Embryonic facial prominence (tissue), 1 donor: Measurements from ENCODE around the gene CYB5R4.

ENCODE experiments used
- DNase-seq: peaks from one replicate; pipeline ENCODE4 v3.0.0-alpha.2; 2016; ENCODE audit errors: extremely low spot score

The CYB5R4 gene, protein sequence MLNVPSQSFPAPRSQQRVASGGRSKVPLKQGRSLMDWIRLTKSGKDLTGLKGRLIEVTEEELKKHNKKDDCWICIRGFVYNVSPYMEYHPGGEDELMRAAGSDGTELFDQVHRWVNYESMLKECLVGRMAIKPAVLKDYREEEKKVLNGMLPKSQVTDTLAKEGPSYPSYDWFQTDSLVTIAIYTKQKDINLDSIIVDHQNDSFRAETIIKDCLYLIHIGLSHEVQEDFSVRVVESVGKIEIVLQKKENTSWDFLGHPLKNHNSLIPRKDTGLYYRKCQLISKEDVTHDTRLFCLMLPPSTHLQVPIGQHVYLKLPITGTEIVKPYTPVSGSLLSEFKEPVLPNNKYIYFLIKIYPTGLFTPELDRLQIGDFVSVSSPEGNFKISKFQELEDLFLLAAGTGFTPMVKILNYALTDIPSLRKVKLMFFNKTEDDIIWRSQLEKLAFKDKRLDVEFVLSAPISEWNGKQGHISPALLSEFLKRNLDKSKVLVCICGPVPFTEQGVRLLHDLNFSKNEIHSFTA

DNA sequence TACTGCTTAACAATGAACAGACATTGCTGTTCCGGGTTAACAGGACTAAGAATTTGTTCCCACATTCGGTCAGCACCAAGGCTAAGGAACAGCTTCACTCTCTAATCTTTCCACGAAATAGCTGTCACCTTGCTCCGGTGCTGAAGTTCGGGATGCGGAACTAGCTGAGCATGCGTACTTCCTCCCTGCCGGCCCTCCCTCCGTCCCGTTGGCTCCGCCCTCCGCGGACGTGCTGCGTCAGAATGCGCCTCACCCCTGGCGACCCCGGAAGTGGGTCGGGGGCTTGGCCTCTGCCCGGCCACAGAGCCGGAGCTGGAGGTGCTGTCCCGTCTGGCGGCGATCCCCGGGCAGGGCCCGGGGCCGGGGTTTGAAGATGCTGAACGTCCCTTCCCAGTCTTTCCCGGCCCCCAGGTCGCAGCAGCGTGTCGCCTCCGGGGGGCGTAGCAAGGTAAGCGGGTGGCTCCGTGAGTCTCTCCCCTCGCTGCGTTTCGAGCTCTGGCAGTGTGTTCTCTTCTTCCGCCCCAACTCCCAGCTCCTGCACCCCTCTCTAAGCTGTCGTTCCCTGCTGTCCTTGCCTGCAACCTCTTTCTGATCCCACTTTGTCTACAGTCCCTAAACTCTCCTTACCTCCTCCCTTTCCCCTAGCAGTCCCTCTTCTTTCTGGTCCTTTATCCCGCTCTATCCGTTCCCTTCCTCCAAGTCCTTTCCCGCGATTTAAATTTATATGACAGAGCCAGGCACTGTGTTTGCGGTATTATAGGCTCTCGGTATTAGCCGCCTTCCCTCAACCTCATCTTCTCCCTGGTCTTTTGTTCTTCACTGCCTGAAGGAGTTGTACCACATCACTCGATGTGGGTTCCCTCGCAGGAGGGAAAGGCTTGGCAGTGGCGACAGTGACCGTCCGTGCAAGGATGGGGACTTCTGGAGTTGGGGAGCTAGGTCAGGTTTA is at the start of gene CYB5R4:
Gene CYB5R4, plus strand, starts transcription at position 280 of the 949 bp plus-strand sequence. Its CDS starts 94 bp downstream, at position 374.
- DNase-seq = peak; percentile 89

DNA sequence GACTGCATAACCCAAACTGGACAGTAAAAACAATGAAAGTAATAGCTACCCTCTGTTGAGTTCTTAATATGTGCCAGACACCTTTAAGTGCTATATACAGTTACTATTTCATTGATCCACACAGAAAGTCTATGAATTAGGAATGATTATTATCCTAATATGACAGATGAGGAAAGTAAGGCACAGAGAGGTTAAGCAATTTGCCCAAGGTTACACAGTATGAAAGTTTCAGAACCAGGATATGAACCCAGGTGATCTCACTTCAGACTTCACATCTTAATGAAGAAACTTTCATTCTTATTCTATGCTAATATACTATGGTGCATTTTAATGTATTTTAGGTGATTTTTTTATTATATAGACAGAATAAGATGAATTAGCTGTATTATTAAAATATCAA is 46.9 kb upstream of the CYB5R4 start:
- no peak for DNase-seq

DNA sequence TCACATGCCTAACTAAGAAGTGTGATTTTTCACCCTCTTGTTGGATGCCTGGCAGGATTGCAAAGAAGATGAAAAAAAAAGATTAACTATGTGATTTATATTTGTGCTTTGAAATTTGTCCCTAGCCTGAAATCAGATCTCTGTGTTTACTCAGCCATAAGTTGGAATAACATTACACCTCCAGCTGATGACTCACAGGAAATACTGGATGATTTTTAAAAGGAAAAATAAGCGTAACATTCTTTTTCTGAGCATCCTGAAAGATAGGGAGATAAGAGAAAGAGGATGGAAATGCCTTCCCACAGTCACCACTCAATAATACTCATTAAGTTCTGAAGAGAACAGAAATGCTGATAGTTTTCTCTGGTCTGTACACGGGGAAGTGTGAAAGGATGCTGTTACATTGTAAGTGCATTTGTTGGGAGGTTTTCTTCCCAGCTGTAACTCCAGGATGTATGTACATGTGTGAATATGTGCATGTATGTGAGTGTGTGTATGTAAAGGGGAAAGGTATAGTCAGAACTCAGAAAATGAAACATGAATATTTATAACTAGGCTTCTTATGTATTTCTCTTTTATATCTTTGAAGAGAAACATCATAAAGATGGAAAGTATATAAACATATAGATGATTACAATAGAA is 43.7 kb upstream of the CYB5R4 start:
- DNase-seq = no peak

DNA sequence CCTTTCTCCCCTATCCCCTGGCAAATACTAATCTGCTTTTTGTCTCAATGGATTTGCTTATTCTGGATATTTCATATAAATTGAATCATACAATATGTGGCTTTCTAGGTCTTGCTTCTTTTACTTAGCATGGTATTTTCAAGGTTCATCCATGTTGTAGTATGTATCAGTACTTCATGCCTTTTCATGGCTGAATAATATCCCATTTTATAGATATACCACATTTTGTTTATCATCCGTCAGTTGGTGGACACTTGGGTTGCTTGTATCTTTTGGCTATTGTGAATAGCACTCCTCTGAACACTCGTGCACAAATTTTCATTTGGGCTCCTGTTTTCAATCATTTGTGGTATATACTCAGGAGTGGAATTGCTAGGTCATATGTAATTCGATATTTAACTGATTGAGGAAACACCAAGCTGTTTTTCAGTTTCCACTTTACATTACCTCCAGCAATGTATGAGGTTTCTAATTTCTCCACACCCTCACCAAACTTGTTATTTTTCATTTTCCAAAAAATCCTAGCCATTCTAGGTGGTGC is 36.8 kb upstream of the CYB5R4 start:
- DNase-seq = no peak

DNA sequence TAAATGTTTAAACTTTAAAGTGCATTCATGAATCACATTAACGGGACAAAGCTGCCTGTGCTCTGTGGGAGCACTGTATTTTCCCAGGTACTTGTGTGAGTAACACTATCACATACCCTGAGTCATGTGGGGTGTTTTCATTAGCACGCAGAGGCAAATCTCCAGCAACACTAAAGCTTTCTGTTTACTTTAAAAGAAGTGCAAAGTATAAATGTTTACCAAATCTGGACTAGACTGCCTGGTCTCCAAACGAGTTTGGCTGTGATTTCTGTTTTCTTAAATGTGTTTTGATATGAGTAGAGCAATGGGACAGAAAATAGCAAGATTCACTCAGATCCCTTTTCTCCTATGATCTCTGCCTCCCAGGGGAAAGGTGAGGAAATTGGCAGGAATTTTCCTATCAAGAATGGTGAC is 35.1 kb upstream of the CYB5R4 start:
- DNase-seq = no peak

DNA sequence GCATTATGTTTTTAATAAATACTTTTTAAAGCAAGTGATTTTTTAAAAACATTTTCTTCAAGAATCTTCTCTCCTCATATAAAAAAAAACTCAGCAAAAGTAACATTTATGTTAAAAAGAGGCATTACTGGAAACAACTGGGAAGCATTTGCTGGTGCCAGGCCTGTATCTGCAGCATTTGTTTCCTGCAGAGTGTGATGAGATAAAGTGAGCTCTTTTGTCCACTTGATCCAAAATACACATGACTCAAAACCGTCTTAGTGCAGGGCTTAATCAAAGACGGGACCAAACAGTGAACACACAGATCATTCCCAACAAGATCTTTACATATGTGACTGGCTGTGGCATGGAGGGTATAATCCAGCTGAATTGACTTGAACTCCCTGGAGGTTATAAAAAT is 34.7 kb upstream of the CYB5R4 start:
- DNase-seq = no peak

DNA sequence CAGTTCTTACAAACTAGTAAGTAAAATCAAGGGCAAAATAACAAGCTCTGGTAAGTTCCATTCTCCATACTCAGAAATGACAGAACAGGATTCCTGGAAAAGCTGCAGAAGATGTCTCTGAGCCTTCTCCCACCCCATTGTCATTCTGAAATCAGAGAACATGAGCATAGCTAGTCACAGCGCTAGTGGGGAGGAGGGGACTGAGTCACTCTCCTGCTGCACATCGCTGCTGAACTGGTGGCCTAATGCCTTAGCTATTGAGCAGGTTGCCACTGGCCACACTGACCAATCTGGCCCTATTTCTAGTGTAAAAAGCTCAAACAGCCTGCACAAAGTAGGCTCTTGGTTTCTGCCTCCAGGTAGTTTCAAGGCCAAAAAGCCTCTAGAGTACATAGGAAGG is 32.4 kb upstream of the CYB5R4 start:
- DNase-seq = no peak

DNA sequence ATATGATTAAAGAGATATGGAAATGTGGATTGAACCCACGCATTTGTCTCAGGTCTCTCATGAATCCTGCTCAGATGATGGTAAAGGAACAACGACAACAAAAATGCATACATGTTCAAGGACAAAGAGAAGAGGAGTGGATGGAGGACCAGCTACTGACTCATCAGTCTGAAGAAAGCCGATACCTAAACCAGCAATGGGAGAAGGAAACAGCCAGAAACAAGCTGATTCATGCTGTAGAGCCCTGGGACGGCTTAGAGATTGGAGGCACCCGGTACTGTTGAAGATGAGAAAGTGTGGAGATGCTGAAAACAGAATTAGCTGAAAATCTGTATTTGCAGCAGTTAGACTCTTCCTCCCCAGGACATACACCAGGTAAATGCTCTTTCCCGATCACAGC is 20.8 kb upstream of the CYB5R4 start:
- DNase-seq = no peak

DNA sequence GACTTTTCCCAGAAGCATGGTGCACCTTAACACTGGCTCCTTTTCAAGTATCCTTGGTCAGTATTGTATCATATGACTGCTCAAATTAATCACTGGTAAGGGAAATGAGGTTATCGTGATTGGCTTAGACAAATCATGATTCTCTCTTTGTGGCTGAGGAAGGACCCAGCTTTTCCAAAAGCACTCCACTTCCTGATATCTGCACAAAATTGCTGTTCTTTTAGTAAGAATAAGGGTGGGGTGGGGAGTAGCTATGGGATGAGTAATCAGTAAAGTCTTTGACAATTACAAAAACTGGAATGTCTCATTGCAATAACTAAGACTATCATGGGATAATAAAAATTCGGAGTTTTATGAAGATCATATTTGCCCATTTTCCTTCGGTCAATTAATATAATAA is 15.3 kb upstream of the CYB5R4 start:
- no peak for DNase-seq

DNA sequence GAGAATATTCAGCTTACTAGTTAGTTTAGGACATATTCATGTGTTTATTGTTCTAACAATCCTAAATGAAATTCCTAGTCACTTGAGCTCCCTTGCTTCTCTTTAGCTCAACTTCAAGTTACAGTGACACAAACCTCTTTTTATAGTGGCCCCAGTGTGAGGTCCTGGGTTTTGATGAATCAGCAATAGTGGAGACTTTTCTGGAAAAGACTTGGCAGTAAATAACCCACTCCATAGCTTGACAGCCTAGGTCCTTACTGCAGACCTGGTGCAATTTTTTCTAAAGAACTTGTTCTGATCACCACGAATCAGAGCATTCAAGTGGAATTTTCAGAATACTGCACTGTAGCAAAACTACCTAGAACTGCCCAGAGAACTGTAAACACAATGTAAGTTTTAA is 13.2 kb upstream of the CYB5R4 start:
- no peak for DNase-seq

DNA sequence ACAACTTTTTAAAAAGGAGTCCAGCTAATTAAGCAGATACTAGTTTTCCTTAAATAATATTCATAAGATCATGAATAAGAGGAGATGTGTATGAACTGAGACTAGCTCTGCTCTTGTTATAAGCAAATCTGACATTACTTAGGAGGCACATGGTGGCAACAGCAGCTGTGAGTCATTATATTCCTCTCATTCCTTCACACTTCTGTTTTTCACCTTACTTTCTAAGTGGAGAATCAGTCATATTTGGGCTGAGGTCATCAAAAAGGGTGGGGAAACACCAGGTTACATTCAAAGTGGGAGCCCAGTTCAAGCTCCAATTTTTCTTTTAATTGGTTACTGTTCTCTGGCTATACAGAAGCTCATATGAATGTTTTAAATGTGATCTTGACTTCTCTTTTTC is 12.3 kb upstream of the CYB5R4 start:
- no peak for DNase-seq

DNA sequence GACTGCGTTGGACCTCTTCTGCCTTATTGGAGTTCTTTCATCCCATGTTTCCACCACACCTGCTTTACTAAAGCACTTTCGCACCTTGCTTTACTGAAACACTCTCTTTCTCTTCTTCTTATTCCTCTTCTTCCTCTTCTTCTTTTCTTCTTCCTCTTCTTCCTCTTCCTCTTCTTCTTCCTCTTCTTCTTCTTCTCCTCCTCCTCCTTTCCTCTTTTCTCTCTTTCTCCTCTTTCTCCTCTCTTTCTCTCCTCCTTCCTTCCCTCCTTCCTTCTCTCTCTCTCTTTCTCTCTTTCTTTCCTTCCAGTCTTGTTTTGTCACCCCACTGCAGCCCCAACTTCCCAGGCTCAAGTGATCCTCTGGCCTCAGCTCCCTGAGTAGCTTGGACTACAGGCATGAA is 10.4 kb upstream of the CYB5R4 start:
- no peak for DNase-seq

DNA sequence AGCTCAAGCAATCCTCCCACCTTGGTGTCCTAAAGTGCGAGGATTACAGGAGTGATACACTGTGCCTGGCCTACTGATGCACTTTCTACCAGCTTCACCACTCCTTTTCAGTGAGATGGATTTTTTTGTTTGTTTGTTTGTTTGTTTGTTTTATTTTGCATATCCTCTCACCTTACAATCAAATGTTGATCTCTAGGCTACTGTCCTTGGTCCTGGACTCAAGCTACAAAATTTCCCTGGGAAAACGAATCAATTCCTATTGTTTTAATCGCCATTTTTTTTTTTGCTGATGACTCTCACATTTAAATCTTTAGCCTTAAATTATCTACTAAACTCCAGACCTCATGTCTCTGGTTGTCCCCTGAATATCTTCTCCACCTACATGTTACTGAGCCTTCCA is 9.9 kb upstream of the CYB5R4 start:
- no peak for DNase-seq

DNA sequence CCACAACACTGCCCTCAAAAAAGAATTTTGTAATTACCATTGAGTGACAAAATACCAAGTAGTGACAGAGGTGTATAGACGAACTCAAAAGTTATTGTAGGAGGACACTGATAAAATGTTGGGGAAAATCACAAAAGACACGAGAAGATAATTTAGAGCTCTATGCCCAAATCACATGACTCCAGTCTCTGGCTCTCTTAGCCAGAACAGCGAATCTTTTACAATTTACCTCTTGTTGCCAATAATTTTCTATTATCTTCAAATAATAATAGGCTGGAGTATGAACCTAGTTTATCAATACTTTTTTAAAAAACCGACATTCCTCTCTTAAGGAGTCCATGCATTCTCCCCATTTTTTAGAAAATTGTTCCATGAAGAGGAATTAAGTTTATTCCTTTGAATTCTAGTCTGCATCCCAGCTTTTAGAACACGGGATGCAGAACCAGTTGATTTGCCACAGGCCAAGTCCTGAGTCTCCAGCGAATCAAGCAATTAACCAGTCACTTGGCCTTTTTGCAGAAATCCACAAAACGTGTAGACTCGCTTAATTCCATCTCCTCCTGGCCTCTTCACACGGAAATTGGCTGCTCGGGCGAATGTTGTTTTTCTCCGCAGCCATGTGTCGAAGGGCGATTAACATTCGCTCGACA is 6.8 kb upstream of the CYB5R4 start:
- DNase-seq = no peak

DNA sequence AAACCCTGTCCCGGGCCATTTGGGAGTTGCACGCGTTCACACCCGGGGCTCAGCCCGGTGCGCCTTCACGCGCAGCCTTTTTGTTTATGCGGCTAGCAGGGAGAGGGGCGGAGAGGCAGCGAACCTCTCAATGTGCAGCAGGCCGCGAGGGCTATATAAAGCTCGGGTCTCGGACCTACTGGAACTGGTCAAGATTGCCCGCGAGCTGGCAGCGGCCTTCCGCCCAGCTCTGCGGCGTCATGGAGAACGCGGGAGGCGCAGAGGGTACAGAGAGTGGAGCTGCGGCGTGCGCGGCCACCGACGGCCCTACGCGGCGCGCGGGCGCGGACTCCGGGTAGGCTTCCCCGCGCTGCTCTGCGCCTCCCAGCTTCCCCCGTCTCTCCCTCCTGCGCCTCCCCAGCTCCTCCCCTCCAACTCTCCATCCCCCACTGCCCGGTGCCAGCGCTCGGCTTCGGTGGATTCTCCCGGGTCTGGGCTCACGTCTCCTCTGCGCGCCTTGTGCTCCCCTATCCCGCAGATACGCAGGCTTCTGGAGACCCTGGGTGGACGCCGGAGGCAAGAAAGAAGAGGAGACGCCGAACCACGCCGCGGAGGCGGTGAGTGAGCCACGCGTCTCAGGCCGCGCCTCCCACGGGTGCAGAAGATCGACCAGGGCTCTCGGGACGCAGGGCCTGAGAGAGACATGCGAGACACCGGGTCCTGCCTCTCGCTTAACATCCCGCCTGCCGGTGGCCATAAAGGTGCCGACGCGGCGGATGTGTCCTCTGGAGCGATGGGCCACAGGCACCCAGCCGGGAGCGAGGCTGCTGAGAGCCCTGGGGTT is 6.1 kb upstream of the CYB5R4 start, which contains the start of gene RIPPLY2:
Gene RIPPLY2, plus strand, starts transcription at position 183 of the 823 bp plus-strand sequence. Its CDS starts 57 bp downstream, at position 240.
- no peak for DNase-seq

DNA sequence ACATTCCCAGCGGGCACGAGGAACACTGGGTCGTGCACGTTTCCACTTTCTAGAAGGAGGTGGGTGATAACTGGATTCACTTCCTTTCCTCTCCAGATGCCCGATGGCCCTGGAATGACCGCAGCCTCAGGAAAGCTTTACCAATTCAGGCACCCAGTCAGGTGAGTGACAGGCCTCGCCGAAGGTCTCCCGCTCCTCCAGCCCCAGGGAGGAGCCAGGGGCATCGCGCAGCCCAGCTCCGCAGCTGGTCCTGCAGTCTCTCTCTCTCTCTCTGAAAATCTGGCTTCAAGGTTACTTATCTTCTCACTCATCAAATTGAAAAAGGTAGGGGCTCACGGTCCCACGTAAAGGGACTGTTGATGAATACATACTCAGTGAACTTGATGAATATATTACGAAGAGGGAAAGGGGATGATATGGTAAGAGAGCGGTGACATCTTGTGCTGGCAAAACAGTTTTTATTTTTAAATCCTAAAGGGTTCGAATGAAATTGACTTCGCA is 5.4 kb upstream of the CYB5R4 start:
- DNase-seq = no peak

DNA sequence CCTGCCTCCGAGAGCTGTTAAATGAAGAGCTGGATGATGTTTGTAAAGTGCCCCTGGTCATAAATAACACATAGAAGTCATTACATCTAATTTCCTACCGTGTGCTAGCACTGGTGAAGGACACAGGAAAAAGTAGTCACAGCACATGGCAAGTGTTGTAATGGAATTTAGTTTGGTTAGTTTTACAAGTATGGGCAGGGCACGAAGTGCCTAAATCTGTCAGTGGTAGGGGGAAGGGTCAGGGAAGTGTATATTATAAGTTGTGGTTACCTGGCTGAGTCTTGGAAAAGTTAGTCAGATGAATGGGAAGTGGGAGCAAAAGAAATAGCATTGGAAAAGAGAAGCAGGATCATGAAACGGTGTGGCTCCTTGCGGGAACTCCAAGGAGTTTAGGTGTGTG is 4.7 kb upstream of the CYB5R4 start:
- no peak for DNase-seq

DNA sequence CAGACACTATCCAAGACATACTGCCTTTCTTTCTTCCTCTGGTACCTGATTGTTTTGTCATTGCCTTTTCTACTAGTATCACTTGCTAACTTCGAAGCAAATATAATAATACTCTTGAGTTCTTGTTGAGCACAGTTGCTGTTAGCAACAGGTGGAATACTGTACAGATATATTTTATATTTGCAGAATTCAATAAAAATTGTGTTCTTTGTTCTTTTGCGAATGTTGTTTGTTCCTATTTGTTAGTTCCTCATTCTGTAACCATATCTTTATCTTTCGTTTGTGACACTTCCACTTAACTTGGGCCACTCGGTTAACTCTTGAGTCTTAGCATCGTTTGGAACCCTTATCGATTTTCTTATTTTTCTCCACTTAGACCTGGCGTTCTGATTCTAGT is 868 bp downstream of the CYB5R4 start:
- DNase-seq = no peak

DNA sequence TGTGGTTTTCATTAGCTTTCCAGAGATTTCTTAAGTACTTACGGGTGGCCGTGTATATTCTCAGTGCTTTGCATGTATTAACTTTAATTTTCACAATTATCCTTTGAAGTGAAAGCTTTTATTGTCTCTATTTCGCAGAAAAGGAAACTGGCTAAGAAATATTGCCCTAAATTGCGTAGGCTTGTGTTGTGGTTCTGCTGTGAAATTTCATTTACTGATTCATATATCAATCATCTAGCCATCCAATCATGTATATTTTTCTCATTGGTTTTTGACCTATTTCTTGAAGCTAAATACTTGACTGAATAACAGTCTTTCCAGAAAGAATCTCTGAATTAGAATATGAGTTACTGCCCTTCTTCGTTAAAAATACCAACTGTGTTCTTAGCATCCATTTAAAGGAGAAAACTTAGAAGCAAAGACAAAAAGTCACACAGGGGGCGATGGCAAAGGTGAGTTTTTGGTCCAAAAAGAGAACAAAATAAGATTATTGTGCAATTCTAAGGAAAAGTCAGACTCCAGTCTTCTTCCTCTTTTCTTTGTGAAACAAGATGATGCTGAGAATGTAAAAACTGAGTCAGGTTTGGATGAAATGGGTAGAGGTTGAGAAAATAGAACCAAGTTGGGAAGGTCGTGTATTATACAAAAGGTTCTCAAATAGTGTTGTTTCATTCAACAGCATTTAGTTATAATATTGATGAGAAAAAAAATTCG is 1.4 kb downstream of the CYB5R4 start:
- no peak for DNase-seq
